Rectal smooth muscle tissue (tissue), 1 donor: Measurements from ENCODE around the gene PSMC6.
"Not testable (repeated sequence)": the region's sequence is repeated elsewhere in the genome, so short reads cannot be mapped to it uniquely, and the experiment has no call there.

Source experiments
- H3K27ac ChIP-seq: one replicate; pipeline ENCODE4 v1.7.0; 2013; ENCODE audit warnings: low read depth, low read length, inconsistent platforms
- H3K27me3 ChIP-seq: one replicate; pipeline ENCODE4 v1.7.0; 2013; ENCODE audit warnings: low read length; ENCODE audit not compliant: control insufficient read depth, insufficient read depth
- H3K36me3 ChIP-seq: one replicate; pipeline ENCODE4 v1.7.0; 2013; ENCODE audit warnings: low read length; ENCODE audit not compliant: control insufficient read depth, insufficient read depth
- H3K4me1 ChIP-seq: one replicate; pipeline ENCODE4 v1.7.0; 2013; ENCODE audit warnings: low read length; ENCODE audit not compliant: control insufficient read depth, insufficient read depth
- H3K4me3 ChIP-seq: one replicate; pipeline ENCODE4 v1.7.0; 2013; ENCODE audit warnings: low read length
- H3K9ac ChIP-seq: one replicate; pipeline ENCODE4 v1.7.0; 2013; ENCODE audit warnings: low read length

Gene PSMC6

DNA sequence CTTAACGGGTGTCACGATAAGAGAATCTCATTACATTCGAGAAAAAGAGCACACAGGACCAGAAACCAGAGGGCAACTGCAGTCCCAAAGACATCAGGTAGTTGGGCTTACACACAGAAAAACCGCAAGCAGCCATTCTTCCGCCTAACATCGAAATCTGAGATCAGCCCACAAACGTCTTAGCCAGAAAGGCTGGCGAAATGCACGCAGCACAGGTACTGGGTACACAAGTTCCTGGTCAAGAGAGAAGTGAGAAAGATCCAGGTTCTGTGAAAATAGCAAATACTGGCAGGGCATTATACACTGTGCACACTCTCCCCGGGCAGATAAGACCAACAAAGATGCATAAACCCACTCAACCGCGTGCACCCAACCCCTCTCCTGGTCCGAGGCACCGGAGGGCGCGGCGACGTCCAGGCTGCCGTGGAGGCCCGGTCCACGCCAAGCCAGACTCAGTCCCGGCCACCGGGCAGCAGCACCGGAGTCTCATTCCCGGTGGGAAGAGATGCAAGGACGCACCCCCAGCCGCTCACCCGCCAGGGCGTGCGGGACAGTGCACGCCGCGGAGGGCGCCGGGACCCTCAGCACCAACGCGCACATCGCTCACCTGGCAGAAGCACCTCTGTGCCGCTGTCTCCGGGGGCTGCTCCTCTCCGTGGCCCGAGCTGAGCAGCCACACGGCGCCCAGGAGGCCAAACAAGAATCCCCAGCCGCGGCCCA is 12.1 kb upstream of the PSMC6 start:
- peak overlapping the region; percentile 76 for H3K9ac ChIP-seq
- no peaks in the 10 kb centered on the region for H3K36me3 ChIP-seq
- peak overlapping the region; percentile 95 for H3K4me3 ChIP-seq
- H3K27me3 ChIP-seq, result no peaks in the 10 kb centered on the region
- H3K27ac ChIP-seq, result peak overlapping the region; percentile 92
- H3K4me1 ChIP-seq, result peaks cover 8% of the 10 kb centered on the region

DNA sequence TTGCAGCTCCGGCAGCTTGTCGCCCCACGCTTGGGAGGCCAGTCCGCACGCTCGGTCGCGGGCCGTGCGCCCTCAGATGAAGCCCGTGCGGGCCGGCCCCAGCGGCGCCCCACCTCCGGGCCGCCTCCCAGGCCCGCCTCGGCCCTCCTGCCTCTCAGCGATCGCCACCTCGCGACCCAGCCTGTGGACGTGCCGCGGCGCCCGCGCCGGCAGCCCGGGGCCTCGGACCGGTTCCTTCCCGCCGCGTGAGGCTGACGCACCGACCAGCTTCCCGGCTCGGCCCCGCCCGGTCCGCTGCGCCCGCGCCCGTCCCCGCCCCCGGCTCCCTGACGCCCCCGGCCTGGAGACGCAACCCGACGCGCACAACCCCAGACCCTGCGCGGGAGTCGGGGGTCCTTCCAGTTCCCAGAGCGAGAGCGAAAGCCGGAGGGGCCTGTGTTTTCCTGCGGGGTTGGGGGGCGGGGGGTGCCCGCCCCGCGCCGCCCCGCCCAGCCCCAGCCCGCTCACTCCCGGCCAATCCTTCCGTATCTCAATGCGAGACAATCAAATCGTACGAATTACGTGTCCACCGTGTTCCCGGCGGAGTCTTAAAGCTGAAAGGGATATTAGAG is 11.4 kb upstream of the PSMC6 start, which contains the start of gene ERO1A:
TSS of gene ERO1A (minus strand) at position 78 of the 611 bp plus-strand sequence. CDS start at position 1, 77 bp downstream.
- H3K4me1 ChIP-seq, result peaks cover 8% of the 10 kb centered on the region

DNA sequence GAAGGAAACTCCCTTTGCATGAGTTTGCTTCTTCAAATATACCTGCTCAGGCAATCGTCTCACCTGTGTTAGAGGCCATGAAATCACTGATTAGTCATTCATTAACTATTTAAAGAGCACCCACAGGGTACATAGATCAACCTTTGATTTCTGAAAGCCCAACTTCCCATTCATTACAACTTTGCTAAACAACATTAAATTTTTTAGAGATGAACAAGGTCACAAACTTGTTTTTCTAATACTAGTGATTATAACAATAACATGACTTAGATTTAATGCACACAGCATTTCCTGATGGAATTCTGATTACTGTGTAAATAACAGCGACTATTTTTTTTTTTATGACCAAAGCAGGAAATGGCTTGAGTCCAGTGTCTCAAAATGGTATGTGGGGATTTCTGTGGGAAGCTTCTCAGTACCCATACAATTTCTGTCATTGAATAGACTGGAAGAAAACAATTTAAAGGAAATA is 6.3 kb upstream of the PSMC6 start:
- no peak overlapping the region for H3K27ac ChIP-seq

More for the DNA sequence above, 11.4 kb upstream of the PSMC6 start, which contains the start of gene ERO1A:
- Histone ChIP-seq H3K27ac (peak within 1 kb of the TSS; percentile 92), H3K4me3 (peak within 1 kb of the TSS; percentile 95), H3K36me3 (no peaks in the 10 kb centered on the region), H3K9ac (peak within 1 kb of the TSS; percentile 76), H3K27me3 (no peaks in the 10 kb centered on the region)

DNA sequence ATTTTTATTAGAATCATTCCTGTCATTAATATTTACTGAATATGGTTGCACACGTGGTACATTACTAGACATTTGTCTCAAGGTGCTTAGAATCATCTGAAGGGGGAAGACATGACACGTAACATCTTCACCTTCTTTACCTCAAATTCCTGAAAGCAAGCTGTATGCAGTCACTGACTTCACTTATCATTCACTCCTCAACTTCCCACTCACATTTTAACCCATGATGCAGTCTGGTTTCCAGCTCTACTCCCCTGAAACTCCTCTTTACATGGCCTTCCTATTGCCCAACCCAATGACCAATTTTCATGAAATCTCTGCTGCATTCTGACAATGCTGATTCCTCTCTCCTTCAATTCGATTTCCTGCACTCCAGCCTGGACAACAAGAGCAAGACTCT is 5.8 kb upstream of the PSMC6 start:
- H3K27me3 ChIP-seq, result no peaks in the 10 kb centered on the region
- H3K4me1 ChIP-seq, result no peaks in the 10 kb centered on the region
- no peak overlapping the region for H3K27ac ChIP-seq
- no peak overlapping the region for H3K4me3 ChIP-seq
- H3K36me3 ChIP-seq, result no peaks in the 10 kb centered on the region
- no peak overlapping the region for H3K9ac ChIP-seq

More for the DNA sequence above, 6.3 kb upstream of the PSMC6 start:
- Histone ChIP-seq H3K9ac (no peak overlapping the region), H3K4me1 (no peaks in the 10 kb centered on the region), H3K27me3 (no peaks in the 10 kb centered on the region), H3K36me3 (no peaks in the 10 kb centered on the region), H3K4me3 (no peak overlapping the region)

DNA sequence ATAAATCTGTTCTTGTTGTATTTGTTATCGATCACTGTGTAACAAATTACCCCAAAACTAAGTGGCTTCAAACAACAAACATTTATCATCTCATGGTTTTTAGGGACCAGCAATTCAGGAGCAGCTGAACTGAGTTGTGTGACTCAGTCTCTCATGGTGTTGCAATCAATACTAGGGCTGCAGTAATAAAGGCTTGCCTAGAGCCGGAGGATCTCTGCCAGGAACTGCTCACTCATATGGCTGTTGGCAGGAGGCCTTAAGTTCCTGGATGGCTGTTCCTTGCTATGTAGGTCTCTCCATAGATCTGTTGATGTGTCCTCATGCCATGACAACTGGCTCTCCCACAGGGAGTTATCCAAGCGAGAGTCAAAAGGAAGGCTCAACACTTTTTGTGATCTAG is 3.8 kb upstream of the PSMC6 start:
- Histone ChIP-seq H3K9ac (no peak overlapping the region), H3K4me3 (no peak overlapping the region), H3K4me1 (peaks cover 7% of the 10 kb centered on the region), H3K27ac (no peak overlapping the region), H3K27me3 (no peaks in the 10 kb centered on the region), H3K36me3 (no peaks in the 10 kb centered on the region)

GRCh38 chr14:52703664-52704063 is 3.3 kb upstream of the PSMC6 start:
- H3K27ac ChIP-seq, result no peak overlapping the region
- H3K9ac ChIP-seq, result no peak overlapping the region
- H3K27me3 ChIP-seq, result no peaks in the 10 kb centered on the region
- H3K36me3 ChIP-seq, result no peaks in the 10 kb centered on the region
- no peak overlapping the region for H3K4me3 ChIP-seq
- peaks cover 10% of the 10 kb centered on the region for H3K4me1 ChIP-seq

GRCh38 chr14:52706286-52706685 is 714 bp upstream of the PSMC6 start:
- Histone ChIP-seq H3K4me3 (peak overlapping the region; percentile 97), H3K36me3 (no peaks in the 10 kb centered on the region), H3K27me3 (no peaks in the 10 kb centered on the region), H3K27ac (peak overlapping the region; percentile 89), H3K4me1 (peaks cover 10% of the 10 kb centered on the region), H3K9ac (no peak overlapping the region)

GRCh38 chr14:52711666-52712065 is 4.7 kb downstream of the PSMC6 start:
- peaks cover 8% of the 10 kb centered on the region for H3K36me3 ChIP-seq
- H3K27ac ChIP-seq, result no peak overlapping the region

GRCh38 chr14:52716155-52716554 is 9.2 kb downstream of the PSMC6 start:
- Histone ChIP-seq H3K27ac (no peak overlapping the region), H3K36me3 (peaks cover 15% of the 10 kb centered on the region)

More at GRCh38 chr14:52711666-52712065, 4.7 kb downstream of the PSMC6 start:
- no peak overlapping the region for H3K9ac ChIP-seq
- H3K4me3 ChIP-seq, result no peak overlapping the region
- H3K27me3 ChIP-seq, result no peaks in the 10 kb centered on the region
- peaks cover 10% of the 10 kb centered on the region for H3K4me1 ChIP-seq

GRCh38 chr14:52723514-52724359 is 16.7 kb downstream of the PSMC6 start:
- Histone ChIP-seq H3K36me3 (peaks cover 16% of the 10 kb centered on the region), H3K27ac (no peak overlapping the region), H3K27me3 (no peaks in the 10 kb centered on the region), H3K4me3 (no peak overlapping the region), H3K4me1 (no peaks in the 10 kb centered on the region), H3K9ac (no peak overlapping the region)

More at GRCh38 chr14:52716155-52716554, 9.2 kb downstream of the PSMC6 start:
- Histone ChIP-seq H3K9ac (no peak overlapping the region), H3K27me3 (no peaks in the 10 kb centered on the region), H3K4me3 (no peak overlapping the region), H3K4me1 (no peaks in the 10 kb centered on the region)

- Histone ChIP-seq H3K27me3 (no peaks in the 10 kb centered on the region), H3K36me3 (peaks cover 13% of the 10 kb centered on the region), H3K27ac (no peak overlapping the region), H3K9ac (no peak overlapping the region), H3K4me1 (no peaks in the 10 kb centered on the region), H3K4me3 (no peak overlapping the region)
Measured at GRCh38 chr14:52724360-52724644, 17.3 kb downstream of the PSMC6 start.

DNA sequence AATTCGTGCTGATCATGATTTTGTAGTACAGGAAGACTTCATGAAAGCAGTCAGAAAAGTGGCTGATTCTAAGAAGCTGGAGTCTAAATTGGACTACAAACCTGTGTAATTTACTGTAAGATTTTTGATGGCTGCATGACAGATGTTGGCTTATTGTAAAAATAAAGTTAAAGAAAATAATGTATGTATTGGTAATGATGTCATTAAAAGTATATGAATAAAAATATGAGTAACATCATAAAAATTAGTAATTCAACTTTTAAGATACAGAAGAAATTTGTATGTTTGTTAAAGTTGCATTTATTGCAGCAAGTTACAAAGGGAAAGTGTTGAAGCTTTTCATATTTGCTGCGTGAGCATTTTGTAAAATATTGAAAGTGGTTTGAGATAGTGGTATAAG is 20.5 kb downstream of the PSMC6 start:
- H3K27ac ChIP-seq, H3K27me3 ChIP-seq, H3K9ac ChIP-seq, H3K4me1 ChIP-seq, H3K4me3 ChIP-seq: not testable (repeated sequence)
- H3K36me3 ChIP-seq, result peaks cover 12% of the 10 kb centered on the region
